ENCODE data around the gene SYK.

SYK gene

GRCh38 chr9:90814355-90814754 is 12.7 kb downstream of the SYK start (continued):
- TF ChIP-seq ZNF280C (tag by site-specific recombination; IDR thresholded peaks at IDR 0.05): no peak

DNA sequence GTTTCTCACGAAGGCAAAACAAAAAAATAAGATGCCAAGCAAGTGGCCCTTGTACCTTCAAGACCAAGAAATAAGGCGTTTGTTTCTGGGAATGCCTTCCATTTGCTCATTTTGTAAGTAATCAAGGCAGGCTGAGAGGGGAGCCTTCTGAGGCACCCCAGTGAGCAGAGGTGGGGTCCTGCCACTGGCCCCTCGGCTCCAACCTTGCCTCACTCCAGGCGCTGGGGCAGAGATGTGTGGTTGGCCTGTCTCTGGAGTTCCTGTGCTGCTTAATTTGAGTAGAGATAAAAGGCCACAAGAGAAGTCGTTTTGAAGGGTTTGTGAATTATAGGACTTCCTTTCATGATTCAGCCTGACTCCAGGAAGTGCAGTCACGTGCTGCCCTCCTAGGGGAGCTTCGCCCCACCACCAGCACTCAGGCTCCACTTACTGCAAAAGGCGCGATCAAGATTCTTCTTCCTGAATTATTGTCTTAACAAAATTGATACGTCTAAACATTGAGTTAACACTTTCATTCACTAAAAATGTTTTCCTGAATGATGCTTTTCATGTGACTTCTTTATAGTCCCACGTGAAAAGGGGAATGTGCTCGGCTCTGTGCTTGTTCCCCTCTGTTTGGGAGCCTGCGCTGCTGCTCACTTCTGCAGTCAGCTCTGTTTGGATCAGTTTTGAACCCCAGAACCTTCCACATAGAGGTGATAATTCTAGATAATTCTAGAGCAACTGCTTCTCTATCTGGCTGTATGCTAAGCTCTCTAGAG is 13.7 kb downstream of the SYK start:
- TF ChIP-seq ZNF785 (tag by site-specific recombination; IDR thresholded peaks at IDR 0.05) (no peak), ZNF18 (tag by site-specific recombination; IDR thresholded peaks at IDR 0.05) (no peak), YY1 (tag by site-specific recombination; IDR thresholded peaks at IDR 0.05) (no peak), ZSCAN23 (tag by site-specific recombination; IDR thresholded peaks at IDR 0.05) (no peak), ZNF449 (tag by site-specific recombination; IDR thresholded peaks at IDR 0.05) (0 out of 2 replicates have a peak, but pooled peaks have one; percentile 17), ZNF416 (tag by site-specific recombination; IDR thresholded peaks at IDR 0.05) (no peak), SP3 (tag by site-specific recombination; IDR thresholded peaks at IDR 0.05) (no peak), GLIS1 (tag by site-specific recombination; IDR thresholded peaks at IDR 0.05) (peak; percentile 43), ZNF510 (tag by site-specific recombination; IDR thresholded peaks at IDR 0.05; ENCODE audit: insufficient replicate concordance) (no peak), ZNF529 (tag by site-specific recombination; IDR thresholded peaks at IDR 0.05; ENCODE audit: insufficient replicate concordance) (no peak), ZNF433 (tag by site-specific recombination; IDR thresholded peaks at IDR 0.05; ENCODE audit: low read depth) (no peak), KLF8 (tag by site-specific recombination; IDR thresholded peaks at IDR 0.05) (no peak), TRIM28 (IDR thresholded peaks at IDR 0.05; ENCODE audit: borderline replicate concordance, low read length) (0 out of 2 replicates have a peak, but pooled peaks have one; percentile 15), ZNF514 (tag by site-specific recombination; IDR thresholded peaks at IDR 0.05) (no peak), ZBTB17 (tag by site-specific recombination; IDR thresholded peaks at IDR 0.05) (no peak), ZIC2 (tag by site-specific recombination; IDR thresholded peaks at IDR 0.05) (peak; percentile 36; the same call in 1 of the 2 replicates)
- TF ChIP-seq, protein P1, sequence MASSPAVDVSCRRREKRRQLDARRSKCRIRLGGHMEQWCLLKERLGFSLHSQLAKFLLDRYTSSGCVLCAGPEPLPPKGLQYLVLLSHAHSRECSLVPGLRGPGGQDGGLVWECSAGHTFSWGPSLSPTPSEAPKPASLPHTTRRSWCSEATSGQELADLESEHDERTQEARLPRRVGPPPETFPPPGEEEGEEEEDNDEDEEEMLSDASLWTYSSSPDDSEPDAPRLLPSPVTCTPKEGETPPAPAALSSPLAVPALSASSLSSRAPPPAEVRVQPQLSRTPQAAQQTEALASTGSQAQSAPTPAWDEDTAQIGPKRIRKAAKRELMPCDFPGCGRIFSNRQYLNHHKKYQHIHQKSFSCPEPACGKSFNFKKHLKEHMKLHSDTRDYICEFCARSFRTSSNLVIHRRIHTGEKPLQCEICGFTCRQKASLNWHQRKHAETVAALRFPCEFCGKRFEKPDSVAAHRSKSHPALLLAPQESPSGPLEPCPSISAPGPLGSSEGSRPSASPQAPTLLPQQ (tag by site-specific recombination; IDR thresholded peaks at IDR 0.05): no peak
- TF ChIP-seq, protein P2, sequence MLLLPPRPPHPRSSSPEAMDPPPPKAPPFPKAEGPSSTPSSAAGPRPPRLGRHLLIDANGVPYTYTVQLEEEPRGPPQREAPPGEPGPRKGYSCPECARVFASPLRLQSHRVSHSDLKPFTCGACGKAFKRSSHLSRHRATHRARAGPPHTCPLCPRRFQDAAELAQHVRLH (tag by site-specific recombination; IDR thresholded peaks at IDR 0.05): no peak
- TF ChIP-seq, protein P3, sequence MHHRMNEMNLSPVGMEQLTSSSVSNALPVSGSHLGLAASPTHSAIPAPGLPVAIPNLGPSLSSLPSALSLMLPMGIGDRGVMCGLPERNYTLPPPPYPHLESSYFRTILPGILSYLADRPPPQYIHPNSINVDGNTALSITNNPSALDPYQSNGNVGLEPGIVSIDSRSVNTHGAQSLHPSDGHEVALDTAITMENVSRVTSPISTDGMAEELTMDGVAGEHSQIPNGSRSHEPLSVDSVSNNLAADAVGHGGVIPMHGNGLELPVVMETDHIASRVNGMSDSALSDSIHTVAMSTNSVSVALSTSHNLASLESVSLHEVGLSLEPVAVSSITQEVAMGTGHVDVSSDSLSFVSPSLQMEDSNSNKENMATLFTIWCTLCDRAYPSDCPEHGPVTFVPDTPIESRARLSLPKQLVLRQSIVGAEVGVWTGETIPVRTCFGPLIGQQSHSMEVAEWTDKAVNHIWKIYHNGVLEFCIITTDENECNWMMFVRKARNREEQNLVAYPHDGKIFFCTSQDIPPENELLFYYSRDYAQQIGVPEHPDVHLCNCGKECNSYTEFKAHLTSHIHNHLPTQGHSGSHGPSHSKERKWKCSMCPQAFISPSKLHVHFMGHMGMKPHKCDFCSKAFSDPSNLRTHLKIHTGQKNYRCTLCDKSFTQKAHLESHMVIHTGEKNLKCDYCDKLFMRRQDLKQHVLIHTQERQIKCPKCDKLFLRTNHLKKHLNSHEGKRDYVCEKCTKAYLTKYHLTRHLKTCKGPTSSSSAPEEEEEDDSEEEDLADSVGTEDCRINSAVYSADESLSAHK (tag by site-specific recombination; IDR thresholded peaks at IDR 0.05): no peak
- no peak overlapping the region for H3K4me3 ChIP-seq (ENCODE audit: low read depth, low read length)
- ChIA-PET POLR2A (interaction anchor here (1.1 kb wide), 1 partner anchor 14 kb away, joined by 4 read pairs; the partner anchor contains the start of gene SYK), CTCF (interaction anchor here (0.6 to 1.4 kb wide), 3 partner anchors 10 to 15 kb away, joined by 3 to 5 read pairs (median 3); no protein-coding TSS in a partner anchor)
- no peak overlapping the region for H3K27ac ChIP-seq (ENCODE audit: extremely low read depth, low read depth, low read length)
- H3K9me3 ChIP-seq (ENCODE audit: control insufficient read depth, insufficient read depth, low read depth, low read length): no peaks in the 10 kb centered on the region
- H3K4me1 ChIP-seq (ENCODE audit: control insufficient read depth, insufficient read depth, low read length): peaks cover 8% of the 10 kb centered on the region
- H3K36me3 ChIP-seq (ENCODE audit: control insufficient read depth in 2 of 2, insufficient read depth in 1 of 2, low read length in 2 of 2): peaks cover 0 to 2% of the 10 kb centered on the region in 2 experiments; a peak in 1 of 3 replicates

Measured in HEK293 (cell line).